Adrenal gland (tissue), 5 donors: Measurements from ENCODE around the gene WIF1.

Source experiments
- CTCF ChIP-seq, 6 experiments: fragments of 450-650 bp in 4 of 6; fragments of 200-600 bp in 2 of 6; sonication (generic) in 1 of 6; IDR thresholded peaks; 1 replicate in 5 of 6; 2 replicates in 1 of 6; pipeline versions ENCODE4 v1.5.1 to v1.8.0; 2016 to 2021; ENCODE audit warnings: antibody characterized with exemption in 6 of 6, mild to moderate bottlenecking in 2 of 6, moderate library complexity in 1 of 6
- POLR2A ChIP-seq, 2 donors: fragments of 450-650 bp; IDR thresholded peaks; one replicate each; pipeline ENCODE4 v1.6.1; 2017; ENCODE audit warnings: antibody characterized with exemption in 2 of 2, mild to moderate bottlenecking in 2 of 2, moderate library complexity in 1 of 2
- donor health status: DM: no; HTN: no; CAD: no.

- no peak for TF ChIP-seq CTCF (IDR thresholded peaks at IDR 0.05)
- TF ChIP-seq POLR2A (IDR thresholded peaks at IDR 0.05): no peak
These were observed 47.7 kb upstream of the WIF1 start for GRCh38 chr12:65168681-65169319.
